GM12892 (cell line): ENCODE measurements around the gene NELL1.

ENCODE experiments used
- POLR2A ChIP-seq: IDR thresholded peaks from 2 replicates; pipeline ENCODE4 v1.6.1; 2011; ENCODE audit warnings: low read depth, low read length, control low read depth
- POLR2AphosphoS5 ChIP-seq: IDR thresholded peaks from 2 replicates; pipeline ENCODE4 v1.6.1; 2011; ENCODE audit warnings: low read depth, low read length, control low read depth
- TAF1 ChIP-seq: IDR thresholded peaks from 2 replicates; pipeline ENCODE4 v1.6.1; 2011; ENCODE audit warnings: low read depth, mild to moderate bottlenecking, control low read depth, low read length, borderline replicate concordance

GRCh38 chr11:20712912-20713311 lies 43.5 kb downstream of the NELL1 start:
- TF ChIP-seq POLR2A = no peak
- TF ChIP-seq POLR2AphosphoS5 = no peak
- TF ChIP-seq TAF1 = no peak
